Measurements from ENCODE around the gene STK38L.

STK38L gene

GRCh38 chr12:27355979-27356378, 111.9 kb downstream of the STK38L start:
- DNase-seq = no peak

DNA sequence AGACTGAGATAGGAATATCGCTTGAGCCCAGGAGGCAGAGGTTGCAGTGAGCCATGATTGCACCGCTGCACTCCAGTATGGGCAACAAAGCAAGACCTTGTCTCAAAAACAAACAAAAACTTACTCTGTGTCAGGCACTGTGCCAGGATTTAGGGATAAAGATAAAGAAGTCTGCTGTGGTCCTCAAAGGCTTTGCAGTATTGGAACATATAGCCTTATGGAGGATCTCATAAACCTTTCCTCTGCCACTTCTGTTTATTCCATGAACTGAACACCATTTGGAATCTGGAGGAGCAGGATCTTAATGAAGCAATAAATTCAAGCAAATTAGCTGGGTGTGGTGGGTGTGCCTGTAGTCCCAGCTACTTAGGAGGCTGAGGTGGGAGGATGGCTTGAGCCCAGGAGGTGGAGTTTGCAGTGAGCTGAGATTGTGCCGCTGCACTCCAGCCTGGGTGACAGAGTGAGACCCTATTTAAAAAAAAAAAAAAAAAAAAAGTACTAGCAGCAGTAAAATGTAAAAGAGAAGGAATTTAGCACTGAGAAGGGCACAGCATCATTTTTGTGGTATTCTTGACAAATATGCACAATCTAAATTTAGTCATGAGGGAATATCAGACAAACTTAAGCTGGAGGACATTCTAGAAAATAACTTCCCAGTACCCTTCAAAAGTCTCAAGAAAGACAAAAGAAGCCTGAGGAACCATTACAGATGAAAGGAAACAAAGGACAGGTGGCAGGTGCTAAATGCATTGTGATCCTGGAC, 115.7 kb downstream of the STK38L start:
- DNase-seq = no peak

GRCh38 chr12:27361372-27361771, 117.3 kb downstream of the STK38L start:
- no peak for DNase-seq

GRCh38 chr12:27366621-27367020, 122.5 kb downstream of the STK38L start:
- DNase-seq = no peak

- DNase-seq = no peak
These were observed 123.0 kb downstream of the STK38L start for GRCh38 chr12:27367078-27367477.

All from right hindlimb (tissue), 1 donor.